Measurements from ENCODE around the gene DAAM1.

Gene DAAM1

GRCh38 chr14:59204305-59204704 is 15.8 kb downstream of the DAAM1 start:
- no peak overlapping the region for H3K4me3 ChIP-seq (ENCODE audit: low read depth, low read length)
- H3K27ac ChIP-seq (ENCODE audit: low read depth, low read length): no peak overlapping the region
- H3K9ac ChIP-seq (ENCODE audit: low read depth, low read length): no peak overlapping the region
- no peaks in the 10 kb centered on the region for H3K36me3 ChIP-seq (ENCODE audit: control insufficient read depth, insufficient read depth, low read length)
- H3K4me1 ChIP-seq (ENCODE audit: control insufficient read depth, insufficient read depth, low read length): no peaks in the 10 kb centered on the region
- no peaks in the 10 kb centered on the region for H3K9me3 ChIP-seq (ENCODE audit: control insufficient read depth, insufficient read depth, low read length)
- no peaks in the 10 kb centered on the region for H3K27me3 ChIP-seq (ENCODE audit: control insufficient read depth, insufficient read depth, low read length)

GRCh38 chr14:59206892-59207291 is 18.4 kb downstream of the DAAM1 start:
- Histone ChIP-seq H3K36me3 (ENCODE audit: control insufficient read depth, insufficient read depth, low read length) (no peaks in the 10 kb centered on the region), H3K27ac (ENCODE audit: low read depth, low read length) (no peak overlapping the region), H3K9ac (ENCODE audit: low read depth, low read length) (no peak overlapping the region), H3K9me3 (ENCODE audit: control insufficient read depth, insufficient read depth, low read length) (no peaks in the 10 kb centered on the region), H3K27me3 (ENCODE audit: control insufficient read depth, insufficient read depth, low read length) (no peaks in the 10 kb centered on the region), H3K4me3 (ENCODE audit: low read depth, low read length) (no peak overlapping the region), H3K4me1 (ENCODE audit: control insufficient read depth, insufficient read depth, low read length) (peaks cover 14% of the 10 kb centered on the region)

GRCh38 chr14:59207506-59207933 is 19.1 kb downstream of the DAAM1 start:
- Histone ChIP-seq H3K4me1 (ENCODE audit: control insufficient read depth, insufficient read depth, low read length) (peaks cover 18% of the 10 kb centered on the region), H3K36me3 (ENCODE audit: control insufficient read depth, insufficient read depth, low read length) (no peaks in the 10 kb centered on the region), H3K9me3 (ENCODE audit: control insufficient read depth, insufficient read depth, low read length) (no peaks in the 10 kb centered on the region), H3K4me3 (ENCODE audit: low read depth, low read length) (no peak overlapping the region), H3K27me3 (ENCODE audit: control insufficient read depth, insufficient read depth, low read length) (no peaks in the 10 kb centered on the region), H3K9ac (ENCODE audit: low read depth, low read length) (no peak overlapping the region), H3K27ac (ENCODE audit: low read depth, low read length) (no peak overlapping the region)

- no peak overlapping the region for H3K4me3 ChIP-seq (ENCODE audit: low read depth, low read length)
- no peaks in the 10 kb centered on the region for H3K9me3 ChIP-seq (ENCODE audit: control insufficient read depth, insufficient read depth, low read length)
- H3K36me3 ChIP-seq (ENCODE audit: control insufficient read depth, insufficient read depth, low read length): no peaks in the 10 kb centered on the region
- H3K27ac ChIP-seq (ENCODE audit: low read depth, low read length): no peak overlapping the region
- no peaks in the 10 kb centered on the region for H3K27me3 ChIP-seq (ENCODE audit: control insufficient read depth, insufficient read depth, low read length)
- H3K9ac ChIP-seq (ENCODE audit: low read depth, low read length): no peak overlapping the region
- peaks cover 25% of the 10 kb centered on the region for H3K4me1 ChIP-seq (ENCODE audit: control insufficient read depth, insufficient read depth, low read length)
These were observed 19.9 kb downstream of the DAAM1 start for GRCh38 chr14:59208224-59208814.

- no peak overlapping the region for H3K27ac ChIP-seq (ENCODE audit: low read depth, low read length)
- H3K9ac ChIP-seq (ENCODE audit: low read depth, low read length): no peak overlapping the region
- H3K27me3 ChIP-seq (ENCODE audit: control insufficient read depth, insufficient read depth, low read length): no peaks in the 10 kb centered on the region
- H3K4me3 ChIP-seq (ENCODE audit: low read depth, low read length): no peak overlapping the region
- no peaks in the 10 kb centered on the region for H3K36me3 ChIP-seq (ENCODE audit: control insufficient read depth, insufficient read depth, low read length)
- no peaks in the 10 kb centered on the region for H3K9me3 ChIP-seq (ENCODE audit: control insufficient read depth, insufficient read depth, low read length)
- peaks cover 29% of the 10 kb centered on the region for H3K4me1 ChIP-seq (ENCODE audit: control insufficient read depth, insufficient read depth, low read length)
These were observed 20.5 kb downstream of the DAAM1 start for GRCh38 chr14:59208954-59209353.

- Histone ChIP-seq H3K9me3 (ENCODE audit: control insufficient read depth, insufficient read depth, low read length) (no peaks in the 10 kb centered on the region), H3K27ac (ENCODE audit: low read depth, low read length) (no peak overlapping the region), H3K4me1 (ENCODE audit: control insufficient read depth, insufficient read depth, low read length) (peaks cover 32% of the 10 kb centered on the region), H3K9ac (ENCODE audit: low read depth, low read length) (no peak overlapping the region), H3K27me3 (ENCODE audit: control insufficient read depth, insufficient read depth, low read length) (no peaks in the 10 kb centered on the region), H3K4me3 (ENCODE audit: low read depth, low read length) (no peak overlapping the region), H3K36me3 (ENCODE audit: control insufficient read depth, insufficient read depth, low read length) (no peaks in the 10 kb centered on the region)
These were observed 22.2 kb downstream of the DAAM1 start for GRCh38 chr14:59210621-59211020.

- H3K9ac ChIP-seq (ENCODE audit: low read depth, low read length): no peak overlapping the region
- no peaks in the 10 kb centered on the region for H3K36me3 ChIP-seq (ENCODE audit: control insufficient read depth, insufficient read depth, low read length)
- H3K27me3 ChIP-seq (ENCODE audit: control insufficient read depth, insufficient read depth, low read length): no peaks in the 10 kb centered on the region
- no peak overlapping the region for H3K4me3 ChIP-seq (ENCODE audit: low read depth, low read length)
- peaks cover 35% of the 10 kb centered on the region for H3K4me1 ChIP-seq (ENCODE audit: control insufficient read depth, insufficient read depth, low read length)
- H3K27ac ChIP-seq (ENCODE audit: low read depth, low read length): no peak overlapping the region
- H3K9me3 ChIP-seq (ENCODE audit: control insufficient read depth, insufficient read depth, low read length): no peaks in the 10 kb centered on the region
These were observed 25.2 kb downstream of the DAAM1 start for GRCh38 chr14:59213368-59214315.

GRCh38 chr14:59214702-59215302 is 26.3 kb downstream of the DAAM1 start:
- Histone ChIP-seq H3K4me3 (ENCODE audit: low read depth, low read length) (no peak overlapping the region), H3K27me3 (ENCODE audit: control insufficient read depth, insufficient read depth, low read length) (no peaks in the 10 kb centered on the region), H3K9me3 (ENCODE audit: control insufficient read depth, insufficient read depth, low read length) (no peaks in the 10 kb centered on the region), H3K4me1 (ENCODE audit: control insufficient read depth, insufficient read depth, low read length) (peaks cover 35% of the 10 kb centered on the region), H3K9ac (ENCODE audit: low read depth, low read length) (no peak overlapping the region), H3K36me3 (ENCODE audit: control insufficient read depth, insufficient read depth, low read length) (no peaks in the 10 kb centered on the region), H3K27ac (ENCODE audit: low read depth, low read length) (no peak overlapping the region)

GRCh38 chr14:59215322-59215721 is 26.9 kb downstream of the DAAM1 start:
- H3K4me1 ChIP-seq (ENCODE audit: control insufficient read depth, insufficient read depth, low read length): peaks cover 35% of the 10 kb centered on the region
- no peaks in the 10 kb centered on the region for H3K36me3 ChIP-seq (ENCODE audit: control insufficient read depth, insufficient read depth, low read length)
- no peaks in the 10 kb centered on the region for H3K27me3 ChIP-seq (ENCODE audit: control insufficient read depth, insufficient read depth, low read length)
- no peak overlapping the region for H3K27ac ChIP-seq (ENCODE audit: low read depth, low read length)
- H3K9ac ChIP-seq (ENCODE audit: low read depth, low read length): no peak overlapping the region
- H3K4me3 ChIP-seq (ENCODE audit: low read depth, low read length): no peak overlapping the region
- no peaks in the 10 kb centered on the region for H3K9me3 ChIP-seq (ENCODE audit: control insufficient read depth, insufficient read depth, low read length)

GRCh38 chr14:59215757-59216156 is 27.3 kb downstream of the DAAM1 start:
- no peaks in the 10 kb centered on the region for H3K27me3 ChIP-seq (ENCODE audit: control insufficient read depth, insufficient read depth, low read length)
- no peak overlapping the region for H3K4me3 ChIP-seq (ENCODE audit: low read depth, low read length)
- no peak overlapping the region for H3K27ac ChIP-seq (ENCODE audit: low read depth, low read length)
- no peaks in the 10 kb centered on the region for H3K9me3 ChIP-seq (ENCODE audit: control insufficient read depth, insufficient read depth, low read length)
- peaks cover 30% of the 10 kb centered on the region for H3K4me1 ChIP-seq (ENCODE audit: control insufficient read depth, insufficient read depth, low read length)
- no peak overlapping the region for H3K9ac ChIP-seq (ENCODE audit: low read depth, low read length)
- no peaks in the 10 kb centered on the region for H3K36me3 ChIP-seq (ENCODE audit: control insufficient read depth, insufficient read depth, low read length)

- H3K4me1 ChIP-seq (ENCODE audit: control insufficient read depth, insufficient read depth, low read length): peaks cover 29% of the 10 kb centered on the region
- H3K36me3 ChIP-seq (ENCODE audit: control insufficient read depth, insufficient read depth, low read length): no peaks in the 10 kb centered on the region
- H3K27me3 ChIP-seq (ENCODE audit: control insufficient read depth, insufficient read depth, low read length): no peaks in the 10 kb centered on the region
- no peak overlapping the region for H3K9ac ChIP-seq (ENCODE audit: low read depth, low read length)
- no peak overlapping the region for H3K4me3 ChIP-seq (ENCODE audit: low read depth, low read length)
- H3K9me3 ChIP-seq (ENCODE audit: control insufficient read depth, insufficient read depth, low read length): no peaks in the 10 kb centered on the region
- H3K27ac ChIP-seq (ENCODE audit: low read depth, low read length): no peak overlapping the region
These were observed 28.5 kb downstream of the DAAM1 start for GRCh38 chr14:59217011-59217410.
